COLO668 (cell line): ENCODE measurements around the gene ARV1.
A peak's percentile ranks its signal among the peaks of the same experiment; 100 is the strongest.

ENCODE experiments used
- DNase-seq: peaks from one replicate; lab custom pipeline; 2025; ENCODE audit not compliant: unreplicated experiment; lab: John Stamatoyannopoulos, UW

Gene ARV1

DNA sequence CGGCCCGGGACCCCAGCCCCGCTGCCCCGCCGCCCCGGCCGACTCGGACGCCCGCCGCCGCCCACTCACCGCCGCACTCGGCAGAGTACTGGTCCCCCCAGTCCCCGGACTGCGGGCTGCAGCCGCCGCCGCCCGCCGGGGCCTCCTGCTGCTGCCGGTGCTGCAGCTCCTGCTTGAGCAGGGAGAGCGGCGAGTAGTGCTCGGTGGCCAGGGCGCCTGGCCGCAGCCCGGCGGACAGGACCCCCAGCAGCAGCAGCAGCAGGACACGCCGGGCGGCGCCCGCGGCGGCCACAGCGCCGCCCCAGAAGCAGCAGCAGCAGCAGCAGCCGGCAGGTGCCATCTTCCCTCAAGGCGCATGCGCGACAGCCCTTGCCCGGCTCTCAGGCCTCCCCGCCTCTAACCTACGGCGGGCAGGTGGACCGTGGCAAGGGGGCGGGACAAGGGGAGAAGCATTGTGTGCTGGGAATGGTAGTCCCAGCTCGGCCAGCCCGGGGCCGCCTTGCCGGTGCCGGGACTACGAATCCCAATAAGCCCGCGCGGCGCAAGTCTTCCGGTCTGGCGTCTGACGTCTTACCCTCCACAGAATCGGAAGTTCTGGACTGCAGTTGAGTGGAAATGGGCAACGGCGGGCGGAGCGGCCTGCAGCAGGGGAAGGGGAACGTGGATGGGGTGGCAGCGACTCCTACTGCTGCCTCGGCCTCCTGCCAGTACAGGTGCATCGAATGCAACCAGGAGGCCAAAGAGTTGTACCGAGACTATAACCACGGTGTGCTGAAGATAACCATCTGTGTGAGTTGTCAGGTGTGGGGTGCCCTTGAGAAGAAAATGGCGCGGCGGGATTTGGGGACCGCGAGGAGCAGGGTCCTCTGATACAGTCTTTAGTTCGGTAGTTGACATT is at the start of gene ARV1, which contains the start of gene TTC13:
TSS of gene ARV1 (plus strand) at position 604 of the 898 bp plus-strand sequence. CDS start at position 616, 12 bp downstream.
TSS of gene TTC13 (minus strand) at position 371 of the 898 bp plus-strand sequence. CDS start at position 340, 31 bp downstream.
- DNase-seq, result peak; percentile 100

DNA sequence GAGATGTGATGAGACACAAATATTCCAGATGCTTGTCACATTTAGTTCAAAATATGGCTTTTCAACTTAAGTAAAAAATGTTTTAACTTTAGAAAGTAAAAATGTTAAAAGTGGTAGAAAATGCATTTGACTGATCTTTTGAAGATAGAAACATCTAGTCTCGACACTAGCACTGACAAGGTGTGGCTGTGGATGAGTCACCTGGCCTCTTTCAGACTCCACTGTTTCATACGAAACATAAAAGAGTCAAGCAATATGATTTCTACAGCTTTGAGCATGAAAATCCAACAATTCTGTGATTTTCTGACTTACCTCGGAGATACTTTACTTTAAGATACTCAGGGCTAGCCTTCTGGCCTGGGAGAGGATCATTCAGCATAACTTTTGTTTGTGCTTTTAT is 47.9 kb upstream of the ARV1 start:
- no peak for DNase-seq

DNA sequence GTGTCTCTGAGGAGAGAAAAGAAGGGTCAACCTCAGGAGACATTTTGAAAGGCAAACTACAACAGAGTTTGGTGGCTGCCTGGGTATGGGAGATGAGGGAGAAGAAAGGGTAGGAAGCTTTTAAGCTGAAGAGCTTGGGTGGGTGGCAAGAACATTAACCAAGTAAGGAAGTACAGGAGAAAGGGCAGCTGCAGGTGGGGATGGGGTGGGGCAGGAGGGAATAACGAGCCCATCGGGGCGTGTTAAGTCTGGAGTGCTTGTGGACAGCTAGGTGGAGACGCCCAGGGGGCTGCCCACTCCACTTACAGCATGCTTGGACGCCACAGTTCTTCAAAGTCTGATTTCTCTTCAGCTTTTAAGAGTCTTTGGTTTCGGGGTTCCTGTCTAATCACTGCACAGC is 43.0 kb upstream of the ARV1 start:
- no peak for DNase-seq

DNA sequence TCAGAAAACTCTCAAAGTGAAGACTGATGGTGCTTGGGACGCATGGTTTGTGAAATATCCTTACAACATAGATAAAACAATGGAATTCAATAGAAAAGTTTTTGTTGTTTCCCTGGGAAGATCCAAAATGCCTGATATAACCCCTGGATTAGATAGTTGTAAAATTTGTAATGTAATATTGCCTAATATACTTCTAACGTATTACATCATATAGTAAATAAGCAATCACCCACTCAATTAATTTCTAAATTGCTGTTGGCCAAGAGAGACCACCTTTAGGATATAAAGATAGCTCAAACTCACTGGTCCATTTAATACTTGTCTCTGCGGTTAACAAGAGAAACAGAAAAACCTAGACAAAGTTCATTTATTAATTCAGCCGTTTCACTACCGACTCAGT is 42.4 kb upstream of the ARV1 start:
- DNase-seq, result no peak

DNA sequence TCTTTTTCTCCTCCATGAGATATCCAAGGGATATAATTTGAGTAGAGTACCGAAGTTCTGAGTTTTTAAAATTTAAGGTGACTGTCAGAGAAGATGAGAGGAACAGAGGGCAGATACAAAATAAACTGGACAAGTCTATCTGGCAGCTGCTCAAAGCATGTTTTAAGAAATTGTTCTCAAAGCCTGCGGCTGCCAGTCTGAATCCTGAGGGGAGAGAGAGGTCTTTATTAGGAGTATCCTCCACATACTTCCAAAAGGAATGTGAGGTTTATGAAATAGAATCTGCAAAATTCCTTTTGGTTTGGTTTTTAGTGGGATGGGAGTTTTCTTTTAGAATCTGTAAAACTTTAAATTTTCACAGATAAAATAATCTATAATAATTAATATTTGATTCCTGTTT is 41.5 kb upstream of the ARV1 start:
- no peak for DNase-seq

DNA sequence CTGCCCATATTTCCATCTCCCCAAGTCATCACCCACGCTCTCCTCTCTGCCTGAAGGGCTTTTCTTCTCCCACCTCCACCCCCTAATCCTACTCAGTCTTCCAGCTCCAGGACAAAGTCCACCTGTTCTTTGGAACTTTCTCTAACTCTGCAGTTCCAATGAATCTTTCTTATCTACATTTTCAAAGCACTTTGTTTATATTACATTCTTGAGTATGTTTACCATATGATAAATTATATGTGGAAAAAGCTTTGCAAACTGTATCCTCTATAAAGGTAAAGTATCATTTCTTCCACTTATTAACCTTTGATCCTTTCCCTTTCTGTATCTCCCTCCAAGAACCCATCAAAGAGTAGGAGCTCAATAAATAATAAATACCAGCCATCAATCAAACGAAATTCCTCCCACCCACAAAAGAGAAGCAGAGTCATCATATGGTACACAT is 39.9 kb upstream of the ARV1 start:
- no peak for DNase-seq

DNA sequence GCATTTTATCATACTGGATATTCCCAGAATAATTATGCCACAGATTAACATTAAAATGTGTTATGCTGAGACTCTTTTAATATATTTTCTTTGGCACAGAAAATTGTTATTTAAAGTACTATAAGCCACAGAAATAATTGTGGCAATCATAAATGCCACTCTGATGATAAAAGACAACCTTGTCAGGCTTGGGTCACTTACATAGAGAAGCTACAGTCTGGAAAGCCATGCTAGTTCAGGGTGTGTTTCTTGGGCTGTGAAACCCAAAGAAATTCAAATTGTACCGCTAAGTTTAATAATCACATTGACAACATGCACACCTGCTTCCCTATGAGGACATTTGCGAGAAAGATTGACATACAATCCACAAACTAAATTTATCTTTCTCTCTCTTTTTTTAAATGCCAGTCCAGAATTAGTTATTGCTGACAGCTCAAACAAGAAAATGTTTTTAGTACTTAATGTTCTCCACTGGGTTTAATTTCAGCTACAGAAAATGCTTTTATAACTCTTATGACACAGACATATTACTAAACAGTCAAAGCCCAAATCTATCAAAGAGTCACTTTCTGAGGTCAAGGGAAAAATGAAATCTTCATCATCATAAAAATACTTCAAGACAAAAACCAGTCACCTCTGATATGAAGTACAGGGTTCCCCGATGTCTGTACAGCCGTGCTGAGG is 38.9 kb upstream of the ARV1 start:
- no peak for DNase-seq

DNA sequence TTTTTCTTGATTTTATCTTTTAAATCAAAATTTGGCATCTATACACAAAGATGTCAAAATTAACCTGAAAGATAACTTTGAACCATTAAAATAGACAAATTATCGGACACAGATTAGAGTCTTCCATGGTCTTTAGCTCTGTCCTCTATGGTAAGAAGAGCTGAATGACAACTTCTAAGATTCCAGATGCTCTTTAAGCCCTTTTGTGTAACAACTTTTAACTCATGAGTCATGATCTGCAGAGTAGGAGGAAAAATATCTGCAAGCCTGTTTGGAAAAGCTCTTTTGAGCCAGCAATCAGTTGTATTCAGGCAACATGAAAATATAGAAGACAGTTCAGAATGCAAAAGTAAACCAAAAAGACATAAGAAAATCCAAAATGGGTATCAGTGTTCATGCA is 38.0 kb upstream of the ARV1 start:
- no peak for DNase-seq

DNA sequence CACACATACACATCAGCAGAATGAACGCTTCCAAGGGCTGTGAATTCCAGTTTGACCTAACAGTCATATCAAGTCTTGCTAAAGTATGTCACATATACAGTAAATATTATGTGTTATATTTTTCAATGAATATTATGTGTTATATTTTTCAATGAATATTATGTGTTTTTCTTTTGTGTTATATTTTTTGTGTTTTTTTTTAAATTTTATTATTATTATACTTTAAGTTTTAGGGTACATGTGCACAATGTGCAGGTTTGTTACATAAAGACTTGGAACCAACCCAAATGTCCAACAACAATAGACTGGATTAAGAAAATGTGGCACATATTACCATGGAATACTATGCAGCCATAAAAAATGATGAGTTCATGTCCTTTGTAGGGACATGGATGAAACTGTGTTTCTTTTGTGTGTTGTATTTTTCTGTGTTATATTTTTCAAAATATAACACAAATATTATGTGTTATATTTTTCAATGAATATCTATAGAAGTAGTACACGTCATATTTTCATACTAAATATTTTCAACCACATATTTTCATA is 35.8 kb upstream of the ARV1 start:
- no peak for DNase-seq

DNA sequence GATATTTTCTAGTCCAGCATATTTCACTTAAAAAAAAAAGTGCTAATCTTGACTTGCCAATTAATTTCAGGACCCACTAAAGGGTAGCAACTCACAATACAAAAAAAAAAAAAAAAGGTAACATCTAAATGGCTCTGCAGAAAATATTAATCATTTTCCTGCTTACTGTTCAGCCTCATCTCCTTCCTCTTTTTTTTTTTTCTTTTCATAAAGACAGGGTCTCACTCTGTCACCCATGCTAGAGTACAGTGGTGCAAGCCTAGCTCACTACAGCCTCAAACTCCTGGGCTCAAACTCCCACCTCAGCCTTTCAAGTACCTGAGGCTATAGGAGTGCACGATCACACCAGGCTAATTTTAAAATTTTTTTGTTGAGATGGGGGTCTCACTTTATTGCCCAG is 30.6 kb upstream of the ARV1 start:
- no peak for DNase-seq

DNA sequence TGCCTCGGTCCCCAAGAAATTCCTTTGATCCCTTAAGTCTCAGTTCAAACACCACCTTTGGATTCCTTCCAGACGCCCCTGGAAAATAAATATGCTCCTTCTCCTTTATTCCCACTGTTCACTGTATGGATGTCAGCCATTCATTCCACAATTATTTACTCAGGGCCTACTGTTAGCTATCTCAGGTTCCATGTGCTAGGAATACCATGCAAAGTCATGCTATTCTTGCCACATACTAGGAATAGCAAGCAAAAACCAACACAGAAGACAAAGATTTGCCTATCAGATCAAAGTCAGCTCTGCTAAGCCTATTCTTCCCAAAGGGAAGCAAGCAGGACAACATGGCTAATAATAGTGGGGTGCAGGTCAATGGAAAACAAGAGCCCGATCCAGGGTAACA is 30.0 kb upstream of the ARV1 start:
- DNase-seq, result no peak

DNA sequence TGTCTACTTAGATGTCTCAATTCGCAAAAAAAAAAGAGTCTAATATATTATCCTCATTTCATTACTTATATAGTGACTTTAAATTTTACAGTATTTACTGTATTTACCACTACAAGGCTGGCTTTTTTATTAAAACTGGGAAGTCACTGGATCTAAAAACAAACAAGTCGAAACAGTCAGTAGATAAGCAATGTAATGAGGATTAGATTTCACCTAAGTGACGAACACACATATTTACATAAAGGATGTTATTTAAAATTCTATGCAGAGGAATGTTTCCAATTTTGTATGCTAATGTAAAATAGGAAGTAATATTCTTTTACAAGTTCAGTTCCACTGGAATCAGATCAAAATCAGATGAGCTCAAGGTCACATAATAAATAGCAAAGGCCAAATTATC is 28.5 kb upstream of the ARV1 start:
- DNase-seq, result no peak

DNA sequence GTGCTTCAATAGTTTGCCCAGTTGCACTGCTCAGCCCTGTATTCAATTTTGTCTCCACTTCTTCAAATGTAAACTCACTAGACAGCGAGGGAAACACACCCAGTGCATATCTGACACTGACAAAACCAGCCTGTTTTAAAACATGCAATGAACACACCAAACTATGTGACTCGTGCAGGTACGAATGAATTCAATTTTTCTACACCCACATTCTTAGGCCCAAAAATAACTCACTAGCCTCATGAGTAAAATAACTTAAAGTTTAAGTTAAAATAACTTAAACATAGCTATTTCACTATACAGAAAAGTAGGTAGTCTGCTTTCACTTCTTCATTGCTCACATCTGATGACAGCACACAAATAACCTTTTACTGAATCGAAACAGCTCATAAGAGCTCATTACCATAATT is 21.3 kb upstream of the ARV1 start:
- DNase-seq, result no peak

DNA sequence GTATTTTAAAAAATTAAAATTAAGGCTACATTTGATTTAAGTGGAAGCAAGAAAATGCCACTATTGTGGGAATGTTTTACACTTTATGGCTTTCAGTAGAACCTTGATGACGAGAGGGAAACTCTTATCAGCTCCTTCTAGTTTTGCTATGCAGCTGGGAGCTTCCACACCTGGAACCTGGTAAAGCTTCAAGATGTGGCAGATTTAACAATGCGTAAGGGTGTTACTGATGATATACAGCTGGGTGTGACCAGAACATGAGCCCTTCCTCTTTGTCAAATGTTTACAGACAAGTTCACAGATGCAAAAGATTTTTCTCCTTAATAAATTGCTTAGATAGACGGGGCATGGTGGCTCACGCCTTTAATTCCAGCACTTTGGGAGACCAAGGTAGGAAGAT is 20.5 kb upstream of the ARV1 start:
- no peak for DNase-seq

DNA sequence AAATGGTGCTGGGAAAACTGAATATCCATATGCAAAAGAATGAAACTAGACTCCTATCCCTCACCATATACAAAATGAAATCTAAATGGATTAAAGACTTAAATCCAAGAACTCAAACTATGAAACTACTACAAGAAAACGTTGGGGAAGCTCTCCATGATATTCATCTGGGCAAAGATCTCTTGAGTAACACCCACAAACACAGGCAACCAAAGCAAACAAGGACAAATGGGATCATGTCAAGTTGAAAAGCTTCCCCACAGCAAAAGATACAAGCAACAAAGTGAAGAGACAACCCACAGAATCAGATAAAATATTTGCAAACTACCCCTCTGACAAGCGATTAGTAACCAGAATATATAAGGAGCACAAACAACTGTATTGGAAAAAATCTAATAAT is 14.0 kb upstream of the ARV1 start:
- DNase-seq, result no peak

DNA sequence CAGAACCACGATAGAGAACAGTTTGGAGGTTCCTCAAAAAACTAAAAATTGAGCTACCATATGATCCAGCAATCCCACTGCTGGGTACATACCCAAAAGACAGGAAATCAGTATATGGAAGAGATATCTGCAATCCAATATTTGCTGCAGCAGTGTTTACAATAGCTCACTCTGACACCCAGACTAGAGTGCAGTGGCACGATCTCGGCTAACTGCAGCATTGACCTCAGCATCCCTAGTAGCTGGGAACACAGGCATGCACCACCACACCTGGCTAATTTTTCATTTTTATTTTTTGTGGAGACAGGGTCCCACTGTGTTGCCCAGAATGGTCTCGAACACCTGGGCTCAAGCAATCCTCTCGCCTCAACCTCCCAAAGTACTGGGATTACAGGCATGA is 13.4 kb upstream of the ARV1 start:
- no peak for DNase-seq

DNA sequence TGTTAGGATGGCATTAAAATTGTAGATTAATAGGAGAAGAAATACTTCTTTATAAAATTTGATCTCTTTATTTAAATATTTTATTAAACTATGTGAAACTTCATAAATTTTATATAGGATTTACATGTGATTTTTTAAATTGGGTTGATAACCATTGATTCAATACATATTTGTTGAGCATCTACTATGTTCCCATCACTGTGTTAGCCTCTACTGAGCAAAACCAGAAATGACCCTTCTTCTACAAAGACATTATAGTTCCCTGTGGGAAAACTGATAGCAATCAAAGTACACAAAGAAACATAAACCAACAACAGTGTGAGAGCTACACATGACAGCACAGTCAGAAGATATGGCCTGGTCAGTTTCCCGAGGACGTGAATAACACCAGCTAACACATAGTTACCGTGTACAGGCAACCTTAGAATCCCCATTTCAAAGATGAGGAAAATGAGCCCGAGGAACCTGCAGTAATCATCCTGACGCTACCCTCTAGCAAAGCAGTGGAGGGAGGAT is 12.5 kb upstream of the ARV1 start:
- no peak for DNase-seq

DNA sequence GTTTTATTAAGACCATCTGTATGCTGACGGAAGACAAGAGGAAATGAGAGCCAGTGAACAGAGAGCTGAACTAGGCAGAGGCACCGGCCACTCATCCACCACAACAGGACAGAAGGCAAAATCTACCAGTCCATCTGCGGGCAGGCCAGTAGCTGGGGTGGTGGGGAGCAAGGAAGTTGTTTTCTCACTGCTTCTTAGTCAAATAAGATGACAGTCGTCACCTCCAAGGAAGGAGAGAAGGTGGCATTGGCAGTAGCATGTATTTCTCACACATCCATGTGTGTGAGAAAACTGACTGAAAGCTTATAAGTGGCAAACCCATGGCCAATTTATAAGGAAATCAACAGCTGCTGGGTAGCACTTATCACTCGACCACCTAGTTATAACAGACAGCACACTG is 8.5 kb upstream of the ARV1 start:
- no peak for DNase-seq

DNA sequence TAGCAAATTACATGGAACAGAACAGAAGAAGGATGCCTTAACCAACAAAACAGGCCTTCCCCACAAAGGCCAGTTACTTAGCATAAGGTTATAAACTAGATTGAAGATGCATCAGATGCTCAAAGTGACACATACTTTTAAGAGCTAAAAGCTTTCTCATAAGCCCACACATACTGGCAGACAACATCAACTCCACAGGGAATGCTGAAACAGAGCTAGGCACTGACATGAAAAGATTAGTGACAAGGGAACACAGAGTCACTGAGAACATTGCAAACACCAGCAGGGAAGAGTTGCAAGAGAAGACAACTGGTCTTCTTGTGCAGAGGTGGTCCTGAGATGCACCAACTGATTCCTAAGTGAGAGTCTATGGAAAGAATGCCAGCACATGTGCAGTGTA is 7.1 kb upstream of the ARV1 start:
- DNase-seq, result no peak

DNA sequence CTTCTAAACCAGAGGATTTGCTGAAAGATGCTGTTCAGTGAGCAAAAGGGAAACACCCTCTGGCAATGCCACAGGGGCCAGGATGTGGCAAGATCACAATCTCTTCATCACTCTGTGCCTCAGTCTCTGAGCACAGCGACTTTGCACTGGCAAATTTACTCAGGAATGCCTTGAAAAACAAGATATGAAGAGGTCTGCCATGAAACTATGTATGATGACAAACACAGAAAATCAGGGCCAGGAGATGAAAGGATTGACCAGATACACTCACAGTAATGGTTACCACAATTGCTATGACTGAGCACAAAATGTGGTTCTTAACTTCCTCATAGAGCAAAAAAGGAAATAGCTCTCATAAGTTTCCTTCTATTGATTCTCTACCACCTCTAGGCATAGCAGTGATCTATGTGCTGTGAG is 6.0 kb upstream of the ARV1 start:
- DNase-seq, result no peak

DNA sequence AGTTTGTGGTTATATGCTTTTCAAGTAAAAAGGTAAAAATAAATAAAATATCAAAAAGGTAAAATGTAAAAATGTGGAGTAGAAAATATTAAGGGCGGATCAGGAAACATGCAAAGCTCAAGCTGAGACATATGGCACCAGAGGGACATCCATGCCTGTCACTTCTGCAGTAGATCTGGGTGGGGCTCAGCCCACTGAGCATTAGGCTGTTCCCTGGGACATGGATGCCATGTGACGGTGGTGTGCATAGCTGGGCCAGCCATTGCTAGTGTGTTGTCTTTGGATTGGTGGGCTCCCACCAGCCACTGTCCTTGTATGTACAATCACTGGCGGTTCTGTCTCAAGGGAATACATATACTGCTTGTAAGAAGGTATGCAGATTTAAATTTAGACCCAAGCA is 3.3 kb upstream of the ARV1 start:
- no peak for DNase-seq

DNA sequence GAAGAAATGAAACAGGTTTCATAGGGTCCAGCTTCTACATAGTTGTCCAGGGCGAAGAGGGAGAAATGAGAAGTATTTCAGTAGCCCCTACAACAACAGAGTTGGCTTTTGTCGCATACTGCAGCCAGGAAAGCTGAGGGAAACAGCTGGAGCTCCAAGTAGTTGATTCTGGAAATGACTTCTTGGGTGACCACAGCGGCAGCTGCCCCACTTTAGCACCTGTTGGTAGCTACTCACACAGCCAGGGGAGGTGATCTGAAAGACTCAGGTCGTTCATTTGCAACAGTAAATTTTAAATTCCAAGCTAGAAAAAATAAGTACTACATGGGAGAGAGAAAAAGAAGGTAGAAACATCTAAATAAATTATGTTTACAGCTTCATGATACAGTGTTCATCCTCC is 2.5 kb upstream of the ARV1 start:
- DNase-seq, result no peak
